ENCODE measurements around the gene APOA1.
A peak's percentile ranks its signal among the peaks of the same experiment; 100 is the strongest.
"Not testable (repeated sequence)": the region's sequence is repeated elsewhere in the genome, so short reads cannot be mapped to it uniquely, and the experiment has no call there.

APOA1 gene

GRCh38 chr11:116813781-116814471 lies 23.5 kb downstream of the APOA1 start:
- DNase-seq (ENCODE audit: low read depth) = no peak

DNA sequence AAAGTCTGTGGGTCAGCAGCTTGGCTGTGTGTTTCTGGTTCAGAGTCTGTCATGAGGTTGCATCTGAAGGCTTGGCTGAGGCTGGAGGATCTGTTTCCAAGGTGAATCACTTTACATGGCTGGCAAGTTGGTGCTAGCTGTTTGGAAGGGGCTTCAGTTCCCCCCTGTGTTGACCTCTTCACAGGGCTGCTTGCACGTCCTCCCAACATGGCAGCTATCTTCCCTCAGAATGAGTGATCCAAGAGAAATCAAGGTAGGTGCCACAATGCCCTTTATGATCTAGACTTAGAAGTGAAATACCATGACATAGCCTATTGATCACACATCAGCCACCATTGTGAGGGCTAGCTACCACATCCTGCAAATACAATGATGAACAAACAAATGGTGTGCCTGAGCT lies 24.3 kb downstream of the APOA1 start:
- no peak for DNase-seq (ENCODE audit: low read depth)

GRCh38 chr11:116812109-116812508 lies 25.3 kb downstream of the APOA1 start:
- DNase-seq (ENCODE audit: low read depth) = no peak

GRCh38 chr11:116811194-116811593 lies 26.2 kb downstream of the APOA1 start:
- no peak for DNase-seq (ENCODE audit: low read depth)

DNA sequence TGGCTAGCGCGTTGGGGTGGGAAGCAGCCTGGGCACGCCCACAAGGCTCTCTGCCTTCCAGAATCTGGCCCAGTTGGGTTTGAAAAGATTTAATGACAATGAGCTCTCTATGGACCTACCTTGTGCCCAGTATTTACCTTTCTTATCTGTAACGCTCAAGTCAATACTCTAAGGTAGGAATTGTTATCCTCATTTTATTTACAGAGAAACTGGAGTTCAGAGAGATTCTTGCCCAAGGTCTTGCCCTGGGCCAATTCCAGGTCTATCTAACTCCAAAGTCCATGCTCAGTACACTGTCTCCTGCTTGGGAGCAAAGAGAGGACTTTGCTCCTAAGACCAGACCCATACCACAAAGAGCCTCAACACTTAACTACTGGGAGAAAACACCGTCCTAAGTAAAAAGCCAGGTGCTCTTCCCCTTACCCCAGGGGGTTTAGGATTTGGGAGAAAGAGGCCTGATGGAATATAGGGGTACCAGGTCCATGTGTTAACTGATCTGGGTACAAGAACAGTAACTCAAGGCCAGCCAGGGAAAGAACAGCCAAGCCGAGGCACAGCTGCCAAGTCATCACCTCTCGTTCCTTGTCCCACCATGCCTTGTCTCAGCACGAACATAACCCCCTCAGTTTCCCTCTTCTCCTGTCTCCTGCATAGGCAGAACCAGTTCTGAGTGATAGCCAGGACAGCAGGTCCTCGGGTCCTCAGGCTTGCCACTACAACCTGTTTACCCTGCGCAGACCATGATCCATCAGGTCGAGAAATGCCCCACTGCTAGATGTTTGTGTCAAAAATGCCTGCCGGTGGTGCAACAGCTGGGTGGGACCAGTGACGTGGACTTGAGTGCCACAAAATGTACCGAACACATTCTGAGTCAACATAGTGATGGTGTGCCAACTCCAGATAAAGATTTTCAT lies 28.9 kb downstream of the APOA1 start:
- DNase-seq (ENCODE audit: low read depth) = no peak

- DNase-seq (ENCODE audit: low read depth) = no peak
Observed at GRCh38 chr11:116807601-116808261, 29.7 kb downstream of the APOA1 start.

GRCh38 chr11:116804001-116804400 lies 33.4 kb downstream of the APOA1 start:
- no peak for DNase-seq (ENCODE audit: low read depth)

GRCh38 chr11:116801662-116802061 lies 35.8 kb downstream of the APOA1 start:
- DNase-seq (ENCODE audit: low read depth) = not testable (repeated sequence)

DNA sequence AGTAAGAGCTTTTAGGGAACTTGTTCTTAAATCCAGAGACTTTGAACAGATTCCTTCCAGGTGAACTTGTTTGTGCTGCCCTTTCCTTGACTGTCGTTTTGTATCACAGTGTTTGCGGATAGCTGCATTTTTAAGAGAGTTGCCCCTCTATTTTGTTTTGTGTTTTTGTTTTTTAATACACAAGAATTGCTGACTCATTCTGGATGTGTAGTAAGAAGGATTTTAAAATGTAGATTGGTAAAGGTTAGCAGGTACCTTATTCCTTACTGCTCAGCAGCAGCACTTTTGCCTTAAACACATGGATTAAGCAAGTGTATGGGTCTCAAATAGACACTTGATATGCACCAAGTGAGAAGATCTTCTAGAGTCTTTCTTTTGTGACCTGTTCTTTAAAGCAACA lies 36.8 kb downstream of the APOA1 start:
- DNase-seq (ENCODE audit: low read depth) = no peak

GRCh38 chr11:116798368-116798767 lies 39.1 kb downstream of the APOA1 start:
- DNase-seq (ENCODE audit: low read depth) = no peak

DNA sequence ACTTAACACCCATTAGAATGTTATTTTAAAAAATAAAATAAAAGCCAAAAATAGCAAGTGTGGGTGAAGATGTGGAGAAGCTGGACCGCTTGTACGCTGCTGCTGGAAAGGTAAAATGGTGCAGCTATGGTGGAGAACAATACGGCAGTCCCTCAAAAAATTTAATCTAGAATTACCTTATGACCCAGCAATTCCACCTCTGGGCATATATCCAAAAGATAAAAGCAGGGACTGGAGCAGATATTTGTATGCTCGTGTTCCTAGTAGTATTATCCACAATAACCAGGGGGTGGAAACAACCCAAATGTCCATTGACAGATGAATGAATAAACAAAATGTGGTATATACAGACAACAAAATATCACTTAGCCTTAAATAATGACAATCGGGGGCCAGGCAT lies 39.6 kb downstream of the APOA1 start:
- DNase-seq (ENCODE audit: low read depth) = no peak

GRCh38 chr11:116796548-116796947 lies 40.9 kb downstream of the APOA1 start:
- DNase-seq (ENCODE audit: low read depth) = no peak

- no peak for DNase-seq (ENCODE audit: low read depth)
Observed at GRCh38 chr11:116794851-116795250, 42.6 kb downstream of the APOA1 start.

GRCh38 chr11:116793772-116794097 lies 43.7 kb downstream of the APOA1 start:
- DNase-seq (ENCODE audit: low read depth) = no peak

DNA sequence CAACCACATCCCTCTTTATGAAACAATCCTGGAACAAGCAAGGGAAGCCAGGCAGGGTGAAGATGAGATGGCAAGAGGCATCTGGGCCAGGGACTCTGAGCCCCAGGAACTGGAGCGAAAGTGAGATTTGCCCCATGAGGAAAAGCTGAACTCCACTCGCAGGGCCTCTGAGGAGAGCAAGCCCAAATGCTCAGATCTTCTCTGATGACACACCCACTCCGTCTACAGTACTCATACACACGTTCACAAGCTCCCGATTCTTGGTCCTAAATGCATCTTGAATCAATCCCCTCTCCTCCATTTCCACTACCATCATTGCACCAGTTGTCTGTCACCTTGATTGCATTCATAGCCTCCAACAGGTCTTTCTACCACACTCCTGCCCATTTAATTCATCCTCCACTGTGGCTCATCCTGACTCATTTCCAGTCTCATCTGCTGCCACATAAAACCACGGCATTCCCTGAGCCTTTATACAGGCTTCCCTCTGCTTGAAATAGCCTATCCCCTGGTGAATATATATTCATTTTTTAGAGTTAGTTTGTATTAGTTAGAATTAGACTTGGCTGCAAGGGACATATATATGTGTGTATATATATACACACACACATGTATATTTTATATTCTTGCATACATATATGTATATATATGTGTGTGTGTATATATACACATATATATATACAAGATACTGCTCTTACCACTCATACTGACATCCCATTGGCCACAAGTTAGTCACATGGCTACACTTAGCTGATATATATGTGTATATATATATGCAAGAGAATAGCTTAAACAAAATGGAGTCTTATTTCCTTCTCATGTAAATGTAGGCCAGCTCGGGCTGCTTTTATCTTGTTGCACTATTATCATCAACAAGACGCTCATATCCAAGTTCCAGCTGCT lies 44.3 kb downstream of the APOA1 start:
- no peak for DNase-seq (ENCODE audit: low read depth)

DNA sequence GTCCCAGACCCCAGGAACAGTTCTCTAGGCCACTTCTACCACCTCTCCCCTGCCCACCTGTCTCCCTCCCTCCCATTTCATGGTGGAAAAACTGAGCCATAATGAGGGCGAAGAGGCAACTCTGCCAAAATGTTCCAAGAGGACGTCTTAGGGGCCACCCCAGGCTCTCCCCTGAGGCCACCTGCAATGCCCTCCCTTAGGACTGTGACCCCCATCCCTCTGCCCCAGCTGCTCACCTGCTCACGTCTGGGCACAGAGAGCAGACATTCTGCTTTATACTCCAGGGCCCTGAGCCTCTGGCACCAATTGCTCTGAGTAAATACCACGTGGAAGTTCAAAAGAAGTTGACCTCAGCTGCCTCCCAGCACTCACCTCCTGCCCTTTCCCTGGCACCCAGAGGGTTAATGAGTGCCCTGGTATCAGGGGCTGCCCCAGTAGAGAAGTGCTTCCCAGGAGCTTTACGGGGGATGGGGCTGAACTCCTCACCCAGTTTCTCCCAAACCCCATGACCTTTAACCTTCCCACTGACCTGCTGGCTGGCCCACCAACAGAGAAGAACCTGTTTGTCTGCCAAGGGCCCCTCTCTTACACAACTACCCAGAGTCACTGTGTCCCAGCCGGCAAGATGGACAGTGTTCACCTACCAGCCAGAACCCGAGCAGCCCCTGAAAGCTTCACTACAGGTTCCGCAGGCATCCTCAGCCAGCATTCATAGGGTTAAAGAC lies 45.1 kb downstream of the APOA1 start:
- no peak for DNase-seq (ENCODE audit: low read depth)

GRCh38 chr11:116791813-116792143 lies 45.6 kb downstream of the APOA1 start, which contains the start of gene APOA5:
Gene APOA5 (minus strand): TSS chr11:116791879. CDS start chr11:116791860, 19 bp downstream.
- DNase-seq (ENCODE audit: low read depth) = no peak

DNA sequence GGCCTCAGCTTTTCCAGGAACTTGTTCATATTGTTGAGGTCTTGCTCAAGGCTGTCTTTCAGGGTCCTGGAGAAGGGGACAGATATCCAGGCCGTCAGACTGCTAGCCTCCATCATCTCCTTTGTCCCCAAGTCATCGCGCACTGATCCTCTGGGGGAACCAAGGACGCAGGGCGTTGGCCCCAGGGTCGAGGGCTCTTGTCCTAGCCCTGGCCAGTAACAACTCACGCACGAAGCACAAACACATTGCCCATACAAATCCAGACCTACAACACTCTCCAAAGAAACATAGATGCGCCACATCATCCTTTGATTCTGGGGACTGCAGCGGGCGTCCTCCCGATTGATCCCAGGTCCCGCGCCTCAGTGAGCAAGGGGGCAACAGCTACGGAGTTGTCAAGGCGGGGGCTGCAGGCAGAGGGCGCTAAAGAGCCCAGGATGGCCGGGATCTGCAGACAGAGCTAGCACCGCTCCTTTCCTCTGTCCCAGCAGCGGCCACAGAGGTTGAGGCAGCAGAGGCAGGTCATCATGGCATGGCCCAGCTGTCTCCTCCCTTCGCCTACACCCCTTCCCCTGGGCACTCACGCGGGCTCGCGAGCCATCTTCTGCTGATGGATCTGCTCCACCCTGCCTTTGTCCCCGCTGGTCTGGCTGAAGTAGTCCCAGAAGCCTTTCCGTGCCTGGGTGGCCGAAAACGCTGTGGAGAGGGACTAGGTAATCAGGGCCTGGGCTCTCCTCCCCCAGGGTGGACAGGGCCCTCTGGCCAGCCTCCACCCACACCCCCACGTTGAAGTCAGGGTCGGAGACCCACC lies 46.2 kb downstream of the APOA1 start:
- DNase-seq (ENCODE audit: low read depth) = peak; percentile 48

DNA sequence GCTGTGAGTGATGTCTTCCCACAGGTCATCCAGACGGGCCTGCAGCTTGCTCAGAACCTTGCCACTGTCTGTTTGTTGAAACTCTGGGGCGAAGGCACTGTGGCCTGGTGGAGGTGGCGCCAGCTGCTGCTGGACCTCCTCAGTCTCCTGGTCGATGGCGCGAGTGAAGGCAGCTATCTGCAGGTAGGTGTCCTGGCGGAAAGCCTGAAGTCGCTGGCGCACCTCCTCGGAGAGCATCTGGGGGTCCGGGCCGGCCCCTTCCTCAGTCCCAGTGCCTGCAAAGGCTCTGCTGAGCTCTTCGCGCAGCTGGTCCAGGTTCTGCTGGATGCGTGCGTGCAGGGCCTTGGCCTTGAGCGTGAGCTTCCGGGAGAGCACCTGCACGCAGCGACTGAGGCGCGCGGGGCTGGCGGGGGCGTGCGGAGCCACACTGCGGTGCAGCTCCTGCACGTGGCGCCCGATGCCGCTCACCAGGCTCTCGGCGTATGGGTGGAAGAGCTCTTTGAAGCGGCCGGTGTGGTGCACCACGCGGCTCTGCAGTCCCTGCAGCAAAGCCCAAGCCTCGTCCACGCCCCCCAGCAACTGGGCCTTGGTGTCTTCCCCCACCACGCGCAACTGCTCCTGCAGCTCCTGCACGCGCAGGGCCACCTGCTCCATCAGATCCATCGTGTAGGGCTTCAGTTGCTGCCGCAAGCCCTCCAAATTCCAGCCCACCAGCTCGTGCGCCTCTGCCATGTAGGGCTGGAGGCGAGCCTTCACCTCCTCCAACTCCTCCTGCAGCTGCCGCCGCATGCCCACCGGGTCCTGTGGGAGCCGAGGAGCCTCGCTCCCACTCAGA lies 47.0 kb downstream of the APOA1 start:
- DNase-seq (ENCODE audit: low read depth) = no peak

All from T-helper 22 cell (primary cell).